ENCODE data around the gene MRPL49. TPM values are rescaled to one million over a fixed set of nuclear protein-coding genes. Genes with fewer than 3 reads are reported as not detected.

The MRPL49 gene
- total RNA-seq, 2 donors from 2014 or later: 60.7 to 72.3 TPM

GRCh38 chr11:65095974-65096806 is 25.9 kb upstream of the MRPL49 start, which contains the start of gene VPS51:
Gene VPS51, plus strand, starts transcription at chr11:65096214. Its CDS starts 37 bp downstream, at chr11:65096251.
- Histone ChIP-seq H3K27ac (peak within 1 kb of the TSS; percentile 90), H3K4me3 (peak within 1 kb of the TSS; percentile 85), H3K27me3 (no peaks in the 10 kb centered on the region), H3K9me3 (no peaks in the 10 kb centered on the region), H3K36me3 (no peaks in the 10 kb centered on the region), H3K4me1 (peaks cover 7% of the 10 kb centered on the region), H3K9ac (ENCODE audit: low read depth in 2 of 2, low read length in 2 of 2) (peak within 1 kb of the TSS; percentile 79 to 82)
- DNase-seq: peak; percentile 92
- intact Hi-C loops (cut with DNase I): no loop called here
- TF ChIP-seq CTCF (IDR thresholded peaks at IDR 0.05): no peak

GRCh38 chr11:65096926-65097325 is 25.2 kb upstream of the MRPL49 start:
- intact Hi-C loops (cut with DNase I): no loop called here
- Histone ChIP-seq H3K9me3 (no peaks in the 10 kb centered on the region), H3K4me3 (peak overlapping the region; percentile 85), H3K27ac (peak overlapping the region; percentile 90), H3K27me3 (no peaks in the 10 kb centered on the region), H3K36me3 (no peaks in the 10 kb centered on the region), H3K4me1 (peaks cover 7% of the 10 kb centered on the region), H3K9ac (ENCODE audit: low read depth in 2 of 2, low read length in 2 of 2) (peak overlapping the region; percentile 79 to 82)
- no peak for TF ChIP-seq CTCF (IDR thresholded peaks at IDR 0.05)
- DNase-seq: no peak

GRCh38 chr11:65100674-65101350 is 21.3 kb upstream of the MRPL49 start:
- no peak overlapping the region for H3K27ac ChIP-seq
- intact Hi-C loops (cut with DNase I): no loop called here

GRCh38 chr11:65102142-65103095 is 19.7 kb upstream of the MRPL49 start:
- H3K4me3 ChIP-seq: no peak overlapping the region
- intact Hi-C loops (cut with DNase I): no loop called here
- TF ChIP-seq CTCF (IDR thresholded peaks at IDR 0.05): no peak
- H3K9me3 ChIP-seq: no peaks in the 10 kb centered on the region
- no peaks in the 10 kb centered on the region for H3K27me3 ChIP-seq
- no peak overlapping the region for H3K27ac ChIP-seq
- H3K36me3 ChIP-seq: no peaks in the 10 kb centered on the region
- DNase-seq: no peak
- no peak overlapping the region for H3K9ac ChIP-seq (ENCODE audit: low read depth in 2 of 2, low read length in 2 of 2)
- H3K4me1 ChIP-seq: peaks cover 1% of the 10 kb centered on the region

More at GRCh38 chr11:65100674-65101350, 21.3 kb upstream of the MRPL49 start:
- no peaks in the 10 kb centered on the region for H3K27me3 ChIP-seq
- H3K9ac ChIP-seq (ENCODE audit: low read depth in 2 of 2, low read length in 2 of 2): no peak overlapping the region
- no peak for DNase-seq
- H3K36me3 ChIP-seq: no peaks in the 10 kb centered on the region
- no peak for TF ChIP-seq CTCF (IDR thresholded peaks at IDR 0.05)
- no peak overlapping the region for H3K4me3 ChIP-seq
- H3K4me1 ChIP-seq: peaks cover 7% of the 10 kb centered on the region
- no peaks in the 10 kb centered on the region for H3K9me3 ChIP-seq

GRCh38 chr11:65103476-65103875 is 18.6 kb upstream of the MRPL49 start:
- no peaks in the 10 kb centered on the region for H3K9me3 ChIP-seq
- intact Hi-C loops (cut with DNase I): no loop called here
- DNase-seq: no peak
- H3K4me3 ChIP-seq: no peak overlapping the region
- no peak overlapping the region for H3K9ac ChIP-seq (ENCODE audit: low read depth in 2 of 2, low read length in 2 of 2)
- no peaks in the 10 kb centered on the region for H3K36me3 ChIP-seq
- TF ChIP-seq CTCF (IDR thresholded peaks at IDR 0.05): no peak
- no peak overlapping the region for H3K27ac ChIP-seq
- H3K27me3 ChIP-seq: no peaks in the 10 kb centered on the region
- no peaks in the 10 kb centered on the region for H3K4me1 ChIP-seq
